H1 (cell line): ENCODE results near the gene C14orf132. TPM values are rescaled to one million over a fixed set of nuclear protein-coding genes. Genes with fewer than 3 reads are reported as not detected.
A peak's percentile ranks its signal among the peaks of the same experiment; 100 is the strongest.

ENCODE experiments used
- NANOG ChIP-seq: IDR thresholded peaks from 2 replicates; pipeline ENCODE4 v1.6.1; 2011; ENCODE audit warnings: low read length, low read depth, mild to moderate bottlenecking, inconsistent platforms; ENCODE audit not compliant: insufficient read depth, poor library complexity, severe bottlenecking
- NRF1 ChIP-seq: IDR thresholded peaks from 2 replicates; pipeline ENCODE4 v1.6.1; 2011; ENCODE audit warnings: mild to moderate bottlenecking, low read depth, low read length, improper control_type of control experiment
- SIN3A ChIP-seq, 2 experiments: IDR thresholded peaks in 1 of 2; conservative IDR thresholded peaks in 1 of 2; 2 replicates each; pipeline ENCODE4 v1.6.1; 2011 to 2012; ENCODE audit warnings: low read length in 2 of 2, improper control_type of control experiment in 1 of 2, low read depth in 1 of 2, mild to moderate bottlenecking in 1 of 2
- polyA plus RNA-seq, 7 experiments: library from polyadenylated mRNA; depleted of rRNA in 3 of 7; stranded (reverse) in 5 of 7; unstranded in 2 of 7; fragments of >200 nt in 5 of 7; fragments of 200-250 nt in 2 of 7; gene quantifications; 1 replicate in 5 of 7; 2 replicates in 1 of 7; 4 replicates in 1 of 7; pipeline versions ENCODE4 v1.2.1 to v1.2.3, GENCODE V29; 2011 to 2013; ENCODE audit warnings: missing spikeins in 2 of 7, mixed read lengths in 2 of 7
- total RNA-seq: library from RNA; stranded (reverse); fragmentation: NEBNext Ultra II Directional; extraction: Animal tissue kit (Norgen Biotek cat#: 25700); gene quantifications from 2 replicates; pipeline ENCODE4 v1.2.1, GENCODE V29; 2021
- TF ChIP-seq, protein P1 (sequence below): IDR thresholded peaks from 2 replicates; pipeline ENCODE4 v1.6.1; 2012; ENCODE audit warnings: inconsistent platforms

Gene C14orf132
- total and polyA plus RNA-seq, 2 of the 8 experiments (the other 6 are each of a cell fraction or from before 2014, with no cell fraction given): 11.7 to 32.5 TPM

DNA sequence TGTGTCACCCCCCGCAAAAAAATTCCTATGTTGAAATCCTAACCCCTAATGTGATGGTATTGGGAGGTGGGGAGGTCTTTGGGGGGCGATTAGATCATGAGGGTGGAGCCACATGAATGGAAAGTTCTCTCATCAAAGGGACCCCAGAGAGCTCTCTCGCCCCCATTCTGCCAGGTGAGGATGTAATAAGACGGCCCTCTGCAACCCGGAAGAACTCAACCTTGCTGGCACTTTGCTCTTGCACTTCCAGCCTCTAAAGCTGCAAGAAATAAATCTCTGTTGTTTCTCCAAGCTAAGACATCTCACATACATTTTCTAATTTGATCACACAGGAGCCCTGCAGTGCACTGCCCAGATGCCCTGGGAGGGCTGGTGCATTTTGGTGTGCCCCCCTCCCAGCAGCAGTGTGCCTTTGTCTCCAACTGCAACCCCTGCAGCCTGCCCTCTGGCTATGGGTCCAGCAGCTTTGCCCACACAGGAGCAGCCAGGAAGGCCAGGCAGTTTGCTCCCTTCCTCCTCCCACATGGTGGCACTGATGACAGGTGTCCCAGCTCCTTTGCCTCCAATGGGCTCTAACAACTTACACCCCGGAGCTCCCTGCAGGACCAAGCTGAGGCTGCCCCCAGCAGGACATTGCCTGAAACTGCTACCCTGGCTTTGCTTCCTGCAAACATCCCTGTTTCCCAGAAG lies 59.3 kb downstream of the C14orf132 start (continued):
- no peak for TF ChIP-seq NANOG
- TF ChIP-seq SIN3A (conservative IDR thresholded peaks at IDR 0.05 in 1 of 2, IDR thresholded peaks at IDR 0.05 in 1 of 2; ENCODE audit: low read depth in 1 of 2, low read length in 2 of 2): peak in 1 of 2 experiments; percentile 55; a peak in 1 of 4 replicates
- no peak for TF ChIP-seq NRF1
- TF ChIP-seq, protein P1, sequence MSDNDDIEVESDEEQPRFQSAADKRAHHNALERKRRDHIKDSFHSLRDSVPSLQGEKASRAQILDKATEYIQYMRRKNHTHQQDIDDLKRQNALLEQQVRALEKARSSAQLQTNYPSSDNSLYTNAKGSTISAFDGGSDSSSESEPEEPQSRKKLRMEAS: peak; percentile 32; the same call in 1 of the 2 replicates
- TF ChIP-seq, all 59 proteins: peak for 4
